Panc1 (cell line): ENCODE results near the gene GULP1. TPM values are rescaled to one million over a fixed set of nuclear protein-coding genes. Genes with fewer than 3 reads are reported as not detected.

Experiments
- ATAC-seq: fragments of 200-7000 bp; cut with Tn5 transposase; 2 replicates; pipeline ENCODE4 v1.9.1; 2020; ENCODE audit warnings: mild to moderate bottlenecking, moderate library complexity
- BruUV-seq: library from RNA; stranded (reverse); fragments of 400-500 nt; replicated peaks from 2 replicates; lab custom pipeline; 2021; lab: Mats Ljungman, UMichigan
- CTCF ChIA-PET: fragments of 300-600 bp; sonication (Branson Sonifier 250); formaldehyde crosslinking; loops from one replicate; lab custom pipeline; 2022; ENCODE audit warnings: antibody characterized with exemption; lab: Charles Lee
- POLR2A ChIA-PET: fragments of 300-600 bp; sonication (Branson Sonifier 250); formaldehyde crosslinking; loops from one replicate; lab custom pipeline; 2022; ENCODE audit warnings: antibody characterized with exemption; lab: Charles Lee
- DNase-seq: peaks from one replicate; pipeline ENCODE4 v3.0.0-alpha.2; 2010; ENCODE audit warnings: low read depth, low spot score
- H3K27ac ChIP-seq: 2 replicates; pipeline ENCODE4 v1.5.1; 2011; ENCODE audit warnings: mild to moderate bottlenecking, low read length, inconsistent platforms
- H3K27me3 ChIP-seq: fragments of 200-500 bp; sonication (Bioruptor generic); 2 replicates; pipeline ENCODE4 v1.6.0; 2014; ENCODE audit warnings: low read length, inconsistent platforms; ENCODE audit not compliant: control insufficient read depth, insufficient read depth
- H3K36me3 ChIP-seq: fragments of 200-500 bp; sonication (Bioruptor generic); 2 replicates; pipeline ENCODE4 v1.5.1; 2014; ENCODE audit warnings: inconsistent platforms, mild to moderate bottlenecking, low read length, moderate library complexity; ENCODE audit not compliant: control insufficient read depth, insufficient read depth
- H3K4me1 ChIP-seq: 2 replicates; pipeline ENCODE4 v1.5.1; 2011; ENCODE audit warnings: inconsistent platforms, mild to moderate bottlenecking, low read length, moderate library complexity; ENCODE audit not compliant: control insufficient read depth, insufficient read depth
- H3K4me3 ChIP-seq, 2 experiments: 2 replicates each; pipeline ENCODE4 v1.5.1; 2011 to 2012; ENCODE audit warnings: low read depth in 2 of 2, low read length in 2 of 2, mild to moderate bottlenecking in 2 of 2, inconsistent platforms in 1 of 2, moderate library complexity in 1 of 2
- H3K9me3 ChIP-seq: fragments of 200-500 bp; sonication (Bioruptor generic); 2 replicates; pipeline ENCODE4 v1.5.1; 2014; ENCODE audit warnings: low read depth, mild to moderate bottlenecking, inconsistent platforms, low read length, moderate library complexity; ENCODE audit not compliant: control insufficient read depth, insufficient read depth
- CTCF ChIP-seq: fragments of 450-650 bp; IDR thresholded peaks from 2 replicates; pipeline ENCODE4 v1.5.1; 2017; ENCODE audit warnings: mild to moderate bottlenecking
- POLR2AphosphoS5 ChIP-seq: IDR thresholded peaks from 2 replicates; pipeline ENCODE4 v1.6.1; 2012; ENCODE audit warnings: mild to moderate bottlenecking, low read depth, low read length, moderate library complexity
- SIN3A ChIP-seq: IDR thresholded peaks from 2 replicates; pipeline ENCODE4 v1.6.1; 2012; ENCODE audit warnings: low read depth, mild to moderate bottlenecking, low read length, moderate library complexity, borderline replicate concordance; ENCODE audit not compliant: insufficient read depth
- TCF7L2 ChIP-seq: IDR thresholded peaks from 2 replicates; pipeline ENCODE4 v1.6.1; 2011; ENCODE audit warnings: mild to moderate bottlenecking, low read depth, low read length, inconsistent platforms
- in situ Hi-C: cut with HindIII; loops from 2 replicates; pipeline ENCODE4 v1.10.0; 2016; ENCODE audit warnings: low sequenced_read_pairs, low pct_unique_long_range_greater_than_20kb
- intact Hi-C: fragments of 100-400 bp; cut with micrococcal nuclease; formaldehyde crosslinking; loops from one replicate; pipeline ENCODE4 v1.10.0; 2022; ENCODE audit not compliant: unreplicated experiment
- total RNA-seq: library from RNA; stranded (reverse); gene quantifications from one replicate; pipeline ENCODE4 v1.2.1, GENCODE V29; 2021; ENCODE audit not compliant: unreplicated experiment
- TF ChIP-seq, protein P1 (sequence below), 2 experiments: IDR thresholded peaks; 2 replicates each; pipeline ENCODE4 v1.6.1; 2011 to 2012; ENCODE audit warnings: low read depth in 2 of 2, control low read depth in 1 of 2, low read length in 1 of 2, mild to moderate bottlenecking in 1 of 2, moderate library complexity in 1 of 2; ENCODE audit not compliant: insufficient read depth in 1 of 2

Gene GULP1
- total RNA-seq, 1 experiment from 2014 or later = 51.5 TPM

DNA sequence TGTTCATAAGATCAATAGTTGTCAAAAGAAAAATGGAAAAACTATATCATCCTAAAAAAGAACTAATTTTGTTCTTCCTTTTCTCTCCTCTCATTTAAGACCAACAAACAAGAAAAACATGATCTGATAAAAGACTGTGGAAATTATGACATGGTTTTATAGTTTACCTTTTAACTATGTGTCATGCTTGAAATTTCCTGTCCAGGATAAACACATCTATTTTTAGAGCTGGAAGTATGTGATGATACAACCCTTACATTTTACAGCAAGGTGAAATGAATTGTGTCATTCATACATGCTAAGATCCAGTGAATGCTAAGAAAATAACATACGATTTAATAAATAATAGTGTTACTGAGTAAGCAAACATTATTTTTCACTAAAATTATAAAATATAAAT is 89.9 kb downstream of the GULP1 start:
- intact Hi-C loops (no loop called here), in situ Hi-C loops (no loop called here)
- CTCF ChIA-PET = no interaction called here
- no peak for TF ChIP-seq TCF7L2
- TF ChIP-seq, protein P1, sequence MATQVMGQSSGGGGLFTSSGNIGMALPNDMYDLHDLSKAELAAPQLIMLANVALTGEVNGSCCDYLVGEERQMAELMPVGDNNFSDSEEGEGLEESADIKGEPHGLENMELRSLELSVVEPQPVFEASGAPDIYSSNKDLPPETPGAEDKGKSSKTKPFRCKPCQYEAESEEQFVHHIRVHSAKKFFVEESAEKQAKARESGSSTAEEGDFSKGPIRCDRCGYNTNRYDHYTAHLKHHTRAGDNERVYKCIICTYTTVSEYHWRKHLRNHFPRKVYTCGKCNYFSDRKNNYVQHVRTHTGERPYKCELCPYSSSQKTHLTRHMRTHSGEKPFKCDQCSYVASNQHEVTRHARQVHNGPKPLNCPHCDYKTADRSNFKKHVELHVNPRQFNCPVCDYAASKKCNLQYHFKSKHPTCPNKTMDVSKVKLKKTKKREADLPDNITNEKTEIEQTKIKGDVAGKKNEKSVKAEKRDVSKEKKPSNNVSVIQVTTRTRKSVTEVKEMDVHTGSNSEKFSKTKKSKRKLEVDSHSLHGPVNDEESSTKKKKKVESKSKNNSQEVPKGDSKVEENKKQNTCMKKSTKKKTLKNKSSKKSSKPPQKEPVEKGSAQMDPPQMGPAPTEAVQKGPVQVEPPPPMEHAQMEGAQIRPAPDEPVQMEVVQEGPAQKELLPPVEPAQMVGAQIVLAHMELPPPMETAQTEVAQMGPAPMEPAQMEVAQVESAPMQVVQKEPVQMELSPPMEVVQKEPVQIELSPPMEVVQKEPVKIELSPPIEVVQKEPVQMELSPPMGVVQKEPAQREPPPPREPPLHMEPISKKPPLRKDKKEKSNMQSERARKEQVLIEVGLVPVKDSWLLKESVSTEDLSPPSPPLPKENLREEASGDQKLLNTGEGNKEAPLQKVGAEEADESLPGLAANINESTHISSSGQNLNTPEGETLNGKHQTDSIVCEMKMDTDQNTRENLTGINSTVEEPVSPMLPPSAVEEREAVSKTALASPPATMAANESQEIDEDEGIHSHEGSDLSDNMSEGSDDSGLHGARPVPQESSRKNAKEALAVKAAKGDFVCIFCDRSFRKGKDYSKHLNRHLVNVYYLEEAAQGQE (IDR thresholded peaks at IDR 0.05; ENCODE audit: insufficient read depth in 1 of 2, low read depth in 2 of 2, low read length in 1 of 2) = no peak
- POLR2A ChIA-PET = no interaction called here
- Histone ChIP-seq H3K27ac (no peak overlapping the region), H3K4me3 (no peak overlapping the region), H3K4me1 (peaks cover 22% of the 10 kb centered on the region), H3K27me3 (no peaks in the 10 kb centered on the region), H3K36me3 (no peaks in the 10 kb centered on the region), H3K9me3 (no peaks in the 10 kb centered on the region; the same call in 1 of the 2 replicates)
- DNase-seq = peak; percentile 82
- no TSS peak for BruUV-seq
- peak; percentile 65; the same call in 1 of the 2 replicates for ATAC-seq

DNA sequence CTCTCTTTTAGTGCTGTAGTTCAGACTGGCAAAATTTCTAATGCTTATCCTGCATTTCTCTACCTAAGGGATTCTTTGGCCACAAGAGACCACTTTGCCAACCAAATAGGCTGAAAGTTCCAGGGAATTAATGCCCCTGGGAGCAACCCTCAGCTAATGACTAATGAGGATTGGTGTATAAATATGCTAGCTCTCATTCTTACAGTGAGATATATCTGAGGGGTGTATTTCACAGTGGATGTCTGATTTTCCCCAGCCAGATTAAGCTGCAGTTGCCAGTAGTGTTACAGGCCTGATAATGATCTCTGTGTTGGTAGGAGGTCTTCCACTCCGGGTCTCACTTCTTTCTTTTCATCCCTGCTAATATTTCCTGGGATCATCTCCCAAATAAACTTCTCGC is 90.4 kb downstream of the GULP1 start:
- in situ Hi-C loops (no loop called here), intact Hi-C loops (no loop called here)
- H3K4me3 ChIP-seq = peak overlapping the region in 1 of 2 experiments; percentile 6; a peak in 1 of 4 replicates
- no TSS peak for BruUV-seq
- ATAC-seq = peak; percentile 54
- no peaks in the 10 kb centered on the region for H3K36me3 ChIP-seq
- peaks cover 22% of the 10 kb centered on the region for H3K4me1 ChIP-seq
- TF ChIP-seq POLR2AphosphoS5 (no peak), TCF7L2 (no peak), CTCF (no peak), SIN3A (no peak)
- TF ChIP-seq, protein P1 (IDR thresholded peaks at IDR 0.05; ENCODE audit: insufficient read depth in 1 of 2, low read depth in 2 of 2, low read length in 1 of 2) = no peak
- no peaks in the 10 kb centered on the region; the same call in 1 of the 2 replicates for H3K9me3 ChIP-seq
- peak overlapping the region; percentile 60 for H3K27ac ChIP-seq
- DNase-seq = no peak
- ChIA-PET CTCF (no interaction called here), POLR2A (no interaction called here)
- H3K27me3 ChIP-seq = no peaks in the 10 kb centered on the region
